T-helper 2 cell treated with Interferon-gamma antibody and Interleukin-4, amounts not matched to agents 5 μg/mL and 100 μg/mL, for 36 hours (primary cell): ENCODE data around the gene CAMK2B.

Experiments
- DNase-seq: peaks from one replicate; pipeline ENCODE4 v3.0.0; 2021; ENCODE audit warnings: low spot score
- H3K27ac Mint-ChIP-seq: one replicate; pipeline ENCODE4 v1.8.0; 2021; ENCODE audit warnings: mild to moderate bottlenecking, mixed read lengths
- H3K27me3 Mint-ChIP-seq: one replicate; pipeline ENCODE4 v1.8.0; 2021; ENCODE audit warnings: low read depth, mixed read lengths
- H3K36me3 Mint-ChIP-seq: one replicate; pipeline ENCODE4 v1.8.0; 2021; ENCODE audit warnings: low read depth, mixed read lengths
- H3K4me1 Mint-ChIP-seq: one replicate; pipeline ENCODE4 v1.8.0; 2021; ENCODE audit warnings: low read depth, mixed read lengths
- H3K4me3 Mint-ChIP-seq: one replicate; pipeline ENCODE4 v1.8.0; 2022; ENCODE audit warnings: mild to moderate bottlenecking, moderate library complexity, mixed read lengths
- H3K9me3 Mint-ChIP-seq: one replicate; pipeline ENCODE4 v1.8.0; 2021; ENCODE audit warnings: mixed read lengths

The CAMK2B gene

GRCh38 chr7:44282601-44283171 lies 42.7 kb downstream of the CAMK2B start:
- DNase-seq = no peak
- H3K4me1 Mint-ChIP-seq = no peaks in the 10 kb centered on the region

GRCh38 chr7:44281811-44282600 lies 43.4 kb downstream of the CAMK2B start:
- no peaks in the 10 kb centered on the region for H3K4me1 Mint-ChIP-seq
- no peaks in the 10 kb centered on the region for H3K27me3 Mint-ChIP-seq
- H3K27ac Mint-ChIP-seq = no peak overlapping the region
- no peaks in the 10 kb centered on the region for H3K9me3 Mint-ChIP-seq
- no peak for DNase-seq
- no peaks in the 10 kb centered on the region for H3K36me3 Mint-ChIP-seq
- H3K4me3 Mint-ChIP-seq = no peak overlapping the region

More at GRCh38 chr7:44282601-44283171, 42.7 kb downstream of the CAMK2B start:
- no peaks in the 10 kb centered on the region for H3K9me3 Mint-ChIP-seq
- no peaks in the 10 kb centered on the region for H3K36me3 Mint-ChIP-seq
- H3K4me3 Mint-ChIP-seq = no peak overlapping the region
- no peak overlapping the region for H3K27ac Mint-ChIP-seq
- no peaks in the 10 kb centered on the region for H3K27me3 Mint-ChIP-seq

- no peak for DNase-seq
- Mint-ChIP-seq H3K36me3 (no peaks in the 10 kb centered on the region), H3K27me3 (no peaks in the 10 kb centered on the region), H3K27ac (no peak overlapping the region), H3K4me1 (no peaks in the 10 kb centered on the region), H3K4me3 (no peak overlapping the region), H3K9me3 (no peaks in the 10 kb centered on the region)
Observed at GRCh38 chr7:44280993-44281721, 44.2 kb downstream of the CAMK2B start.

- no peak for DNase-seq
- Mint-ChIP-seq H3K36me3 (no peaks in the 10 kb centered on the region), H3K9me3 (no peaks in the 10 kb centered on the region), H3K4me3 (no peak overlapping the region), H3K27me3 (no peaks in the 10 kb centered on the region), H3K27ac (no peak overlapping the region), H3K4me1 (no peaks in the 10 kb centered on the region)
Observed at GRCh38 chr7:44280636-44280992, 44.8 kb downstream of the CAMK2B start.

GRCh38 chr7:44279731-44280505 lies 45.5 kb downstream of the CAMK2B start:
- no peak for DNase-seq
- no peaks in the 10 kb centered on the region for H3K4me1 Mint-ChIP-seq
- no peak overlapping the region for H3K4me3 Mint-ChIP-seq
- no peaks in the 10 kb centered on the region for H3K36me3 Mint-ChIP-seq
- H3K27me3 Mint-ChIP-seq = no peaks in the 10 kb centered on the region
- H3K27ac Mint-ChIP-seq = no peak overlapping the region
- no peaks in the 10 kb centered on the region for H3K9me3 Mint-ChIP-seq

GRCh38 chr7:44279286-44279685 lies 46.1 kb downstream of the CAMK2B start:
- Mint-ChIP-seq H3K27me3 (no peaks in the 10 kb centered on the region), H3K36me3 (no peaks in the 10 kb centered on the region), H3K4me3 (no peak overlapping the region), H3K27ac (no peak overlapping the region), H3K4me1 (no peaks in the 10 kb centered on the region), H3K9me3 (no peaks in the 10 kb centered on the region)
- DNase-seq = no peak

GRCh38 chr7:44278451-44279161 lies 46.8 kb downstream of the CAMK2B start:
- no peak overlapping the region for H3K4me3 Mint-ChIP-seq
- H3K27ac Mint-ChIP-seq = no peak overlapping the region
- H3K4me1 Mint-ChIP-seq = no peaks in the 10 kb centered on the region
- H3K36me3 Mint-ChIP-seq = no peaks in the 10 kb centered on the region
- H3K27me3 Mint-ChIP-seq = no peaks in the 10 kb centered on the region
- no peak for DNase-seq
- no peaks in the 10 kb centered on the region for H3K9me3 Mint-ChIP-seq

GRCh38 chr7:44277851-44278250 lies 47.5 kb downstream of the CAMK2B start:
- H3K9me3 Mint-ChIP-seq = no peaks in the 10 kb centered on the region
- DNase-seq = no peak
- H3K4me3 Mint-ChIP-seq = no peak overlapping the region
- no peaks in the 10 kb centered on the region for H3K36me3 Mint-ChIP-seq
- H3K27me3 Mint-ChIP-seq = no peaks in the 10 kb centered on the region
- H3K4me1 Mint-ChIP-seq = no peaks in the 10 kb centered on the region
- no peak overlapping the region for H3K27ac Mint-ChIP-seq

- no peaks in the 10 kb centered on the region for H3K9me3 Mint-ChIP-seq
- no peaks in the 10 kb centered on the region for H3K4me1 Mint-ChIP-seq
- H3K27me3 Mint-ChIP-seq = no peaks in the 10 kb centered on the region
- DNase-seq = no peak
- no peak overlapping the region for H3K4me3 Mint-ChIP-seq
- H3K27ac Mint-ChIP-seq = no peak overlapping the region
- H3K36me3 Mint-ChIP-seq = no peaks in the 10 kb centered on the region
Observed at GRCh38 chr7:44277391-44277790, 48.0 kb downstream of the CAMK2B start.

GRCh38 chr7:44276571-44277221 lies 48.7 kb downstream of the CAMK2B start:
- no peaks in the 10 kb centered on the region for H3K4me1 Mint-ChIP-seq

GRCh38 chr7:44275957-44276570 lies 49.3 kb downstream of the CAMK2B start:
- Mint-ChIP-seq H3K4me3 (no peak overlapping the region), H3K27ac (no peak overlapping the region), H3K27me3 (no peaks in the 10 kb centered on the region), H3K4me1 (no peaks in the 10 kb centered on the region), H3K9me3 (no peaks in the 10 kb centered on the region), H3K36me3 (no peaks in the 10 kb centered on the region)
- no peak for DNase-seq

More at GRCh38 chr7:44276571-44277221, 48.7 kb downstream of the CAMK2B start:
- Mint-ChIP-seq H3K36me3 (no peaks in the 10 kb centered on the region), H3K27me3 (no peaks in the 10 kb centered on the region), H3K27ac (no peak overlapping the region), H3K4me3 (no peak overlapping the region), H3K9me3 (no peaks in the 10 kb centered on the region)
- no peak for DNase-seq

GRCh38 chr7:44275146-44275545 lies 50.2 kb downstream of the CAMK2B start:
- no peak overlapping the region for H3K27ac Mint-ChIP-seq
- no peak for DNase-seq
- H3K27me3 Mint-ChIP-seq = no peaks in the 10 kb centered on the region
- H3K9me3 Mint-ChIP-seq = no peaks in the 10 kb centered on the region
- no peak overlapping the region for H3K4me3 Mint-ChIP-seq
- H3K36me3 Mint-ChIP-seq = no peaks in the 10 kb centered on the region
- no peaks in the 10 kb centered on the region for H3K4me1 Mint-ChIP-seq

- H3K4me3 Mint-ChIP-seq = no peak overlapping the region
- no peaks in the 10 kb centered on the region for H3K4me1 Mint-ChIP-seq
- no peaks in the 10 kb centered on the region for H3K27me3 Mint-ChIP-seq
- no peak overlapping the region for H3K27ac Mint-ChIP-seq
- H3K36me3 Mint-ChIP-seq = no peaks in the 10 kb centered on the region
- H3K9me3 Mint-ChIP-seq = no peaks in the 10 kb centered on the region
- DNase-seq = no peak
Observed at GRCh38 chr7:44274623-44274975, 50.8 kb downstream of the CAMK2B start.
